ENCODE results near the gene PSRC1.
A peak's percentile ranks its signal among the peaks of the same experiment; 100 is the strongest.

Gene PSRC1

DNA sequence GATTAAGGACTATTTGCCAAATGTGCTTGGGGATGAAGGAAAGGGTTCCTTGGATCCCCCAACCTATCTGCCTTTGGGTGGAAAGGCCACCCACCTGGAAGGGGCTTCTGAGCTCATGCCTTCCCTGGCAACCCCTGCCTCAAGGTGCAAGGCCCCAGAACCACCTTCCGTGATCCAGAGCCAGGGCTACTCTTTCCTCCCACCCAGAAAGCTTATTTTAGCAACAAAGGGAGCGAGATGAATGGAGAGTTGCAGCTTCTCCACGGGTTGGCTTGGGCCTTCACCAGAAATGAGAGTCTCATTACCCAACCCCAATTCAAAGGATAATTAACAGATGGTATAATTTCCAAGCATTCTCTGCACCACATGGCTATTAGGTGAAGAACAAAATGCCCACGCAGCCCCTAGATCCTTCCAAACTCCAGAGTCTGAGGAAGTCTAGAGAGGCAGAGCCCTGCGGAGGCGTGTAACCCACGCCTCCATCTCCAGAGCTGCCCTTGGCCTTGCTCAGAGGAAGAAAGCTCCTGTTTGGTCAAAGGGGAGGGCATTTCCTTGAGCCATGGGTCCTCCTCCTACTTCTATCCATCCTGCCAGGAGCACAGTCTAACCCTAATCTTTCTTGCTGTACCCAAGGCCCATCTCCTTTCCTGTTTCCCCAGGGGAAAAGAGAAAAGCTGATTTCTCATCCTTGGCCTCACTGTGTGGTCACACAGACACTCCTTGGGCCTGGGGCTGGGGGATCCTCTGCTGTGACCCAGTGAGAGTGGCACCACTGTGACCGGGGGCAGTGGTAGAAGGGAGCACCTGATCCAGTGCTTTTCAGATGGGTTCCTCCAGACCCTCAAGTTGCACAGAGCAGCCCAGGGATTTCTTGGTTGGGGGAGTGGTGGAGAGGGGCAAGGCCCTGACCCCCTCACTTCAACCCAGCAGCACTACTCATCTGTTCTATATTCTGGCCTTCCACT lies 35.3 kb downstream of the PSRC1 start:
- DNase-seq (ENCODE audit: low spot score), result no peak

GRCh38 chr1:109246141-109246551 lies 36.8 kb downstream of the PSRC1 start:
- no peak for DNase-seq (ENCODE audit: low spot score)

- DNase-seq (ENCODE audit: low spot score), result no peak
These were observed 38.9 kb downstream of the PSRC1 start for GRCh38 chr1:109243860-109244552.

DNA sequence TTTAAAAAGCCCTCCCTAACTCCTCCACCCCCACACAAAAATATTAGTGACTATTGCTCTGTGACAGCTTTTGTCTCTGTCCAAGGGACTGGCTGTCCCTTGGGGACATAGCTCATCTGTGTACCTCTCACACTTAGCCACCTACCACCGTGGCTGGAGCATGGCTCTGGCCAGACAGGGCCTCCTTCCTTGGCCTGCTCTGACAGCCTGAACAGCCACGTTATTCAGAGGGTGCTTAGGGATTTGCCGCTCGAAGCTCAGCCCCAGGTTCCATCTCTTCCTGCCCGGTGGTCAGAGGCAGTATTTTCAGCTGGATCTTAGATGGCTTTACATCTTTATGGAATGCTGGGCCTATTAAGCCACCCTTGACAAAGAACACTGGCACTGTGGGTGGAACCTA lies 39.7 kb downstream of the PSRC1 start:
- no peak for DNase-seq (ENCODE audit: low spot score)

- DNase-seq (ENCODE audit: low spot score), result no peak
These were observed 40.6 kb downstream of the PSRC1 start for GRCh38 chr1:109242387-109242786.

- no peak for DNase-seq (ENCODE audit: low spot score)
These were observed 41.1 kb downstream of the PSRC1 start for GRCh38 chr1:109241841-109242345.

DNA sequence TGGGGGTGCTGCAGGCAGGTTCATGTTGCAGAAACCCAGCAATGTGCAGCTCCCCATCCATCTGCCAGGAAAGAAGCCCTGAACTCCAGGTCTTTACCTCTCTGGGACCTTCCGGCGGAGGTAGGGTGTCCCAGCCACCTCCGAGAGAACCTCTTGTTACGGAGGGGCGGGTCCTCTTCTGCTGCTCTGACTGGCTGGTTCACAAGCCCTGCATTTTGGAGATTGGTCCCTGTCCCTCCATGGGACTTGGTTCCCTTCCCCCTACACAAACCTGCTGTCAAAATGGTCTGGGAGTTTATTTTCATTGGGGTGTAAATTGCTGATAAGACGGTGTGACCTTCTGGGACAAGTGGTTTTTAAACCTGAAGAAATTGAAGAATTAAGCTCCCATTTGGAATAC lies 41.6 kb downstream of the PSRC1 start:
- DNase-seq (ENCODE audit: low spot score), result no peak

DNA sequence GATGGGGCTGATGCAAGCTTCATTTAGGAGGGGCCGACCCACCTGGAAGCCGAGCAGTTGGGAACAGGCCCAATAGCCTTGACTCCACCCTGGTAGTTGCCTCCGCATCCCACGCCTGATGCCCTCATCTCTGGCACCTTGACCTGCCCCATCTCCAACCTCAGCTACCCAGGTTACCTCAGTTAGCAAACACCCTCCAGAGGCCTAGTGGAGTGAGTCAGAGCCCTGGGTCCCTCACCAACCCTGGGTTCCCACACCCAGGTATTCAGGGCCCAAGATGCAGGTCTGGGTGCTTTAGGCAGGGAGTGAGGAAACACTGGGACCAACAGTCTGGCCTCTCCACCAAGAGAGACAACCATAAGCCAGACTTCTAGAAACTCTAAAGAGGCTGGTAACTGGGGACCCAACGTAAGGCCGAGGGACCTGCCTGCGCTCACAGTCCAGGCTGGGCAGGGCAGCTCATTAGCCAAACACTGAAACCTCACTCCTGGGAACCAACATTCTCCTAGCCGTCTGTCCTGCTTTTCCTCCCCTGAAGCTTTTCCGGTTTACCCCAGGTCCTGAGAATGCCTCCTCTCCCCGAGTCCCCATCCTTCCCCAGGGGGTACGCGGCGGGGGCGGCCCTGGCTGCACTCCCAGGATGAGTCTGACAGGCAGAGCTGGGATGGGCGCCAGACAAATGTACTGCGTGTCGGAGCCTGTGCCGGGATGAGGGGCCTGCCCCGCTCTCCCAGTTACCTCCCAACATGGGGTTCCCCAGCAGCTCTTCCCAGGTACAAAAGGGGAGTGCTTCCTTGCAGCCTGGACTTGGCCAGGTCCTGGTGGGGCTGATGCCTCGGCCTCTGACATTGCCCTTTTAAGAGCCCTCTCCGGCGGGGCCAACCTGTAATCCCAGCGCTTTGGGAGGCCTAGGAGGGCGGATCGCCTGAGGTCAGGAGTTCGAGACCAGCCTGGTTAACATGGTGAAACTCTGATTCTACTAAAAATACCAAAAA lies 42.5 kb downstream of the PSRC1 start:
- DNase-seq (ENCODE audit: low spot score), result peak; percentile 73

DNA sequence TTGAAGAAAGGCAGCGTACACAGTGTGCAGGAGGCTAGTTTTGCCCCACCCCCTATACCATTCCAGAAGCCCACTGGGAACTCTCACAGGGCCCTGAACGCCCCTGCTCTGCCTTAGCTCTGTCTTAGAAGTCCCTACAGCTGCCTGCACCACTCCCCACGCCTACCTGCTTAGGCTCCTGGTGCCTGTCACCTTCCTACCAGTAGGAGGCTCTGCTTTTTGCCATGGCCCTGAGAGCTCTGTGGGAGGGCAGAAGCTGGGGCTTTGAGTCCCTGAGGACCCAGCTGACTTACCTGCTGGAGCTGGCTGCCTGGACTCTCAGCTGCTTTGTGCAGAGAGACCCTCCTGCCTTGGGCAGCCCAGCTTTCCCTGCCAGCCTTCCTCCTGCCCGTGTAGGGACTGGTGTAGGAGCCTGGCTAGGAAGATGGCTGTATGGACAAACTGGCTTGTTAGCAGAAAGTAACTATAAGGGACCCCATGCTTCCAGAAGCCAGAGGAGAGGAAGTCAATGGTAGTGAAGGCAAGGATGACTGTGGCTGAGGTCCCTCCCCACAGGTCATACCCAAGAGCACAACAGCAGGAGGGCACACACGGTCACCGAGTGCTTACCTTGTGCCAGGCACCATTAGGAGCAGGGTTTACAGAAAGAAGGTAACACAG lies 43.4 kb downstream of the PSRC1 start:
- DNase-seq (ENCODE audit: low spot score), result no peak

DNA sequence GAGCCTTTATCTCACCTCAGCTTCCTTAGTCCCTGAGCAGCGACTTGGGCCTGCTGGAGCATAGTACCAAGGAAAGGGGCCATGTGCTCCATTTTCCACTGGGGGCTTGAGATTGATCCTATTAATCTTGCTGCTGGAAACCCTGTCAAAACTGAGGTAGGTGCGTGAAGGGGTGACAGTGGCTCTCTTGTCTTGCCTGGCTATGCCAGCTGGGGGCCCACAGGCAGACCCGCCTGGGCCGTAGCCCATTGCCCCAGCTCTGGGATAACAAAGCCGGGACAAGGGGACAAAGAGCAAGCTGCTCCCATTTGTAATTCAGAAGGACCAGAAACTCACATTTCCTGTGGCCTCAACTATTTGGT lies 43.9 kb downstream of the PSRC1 start:
- no peak for DNase-seq (ENCODE audit: low spot score)

- DNase-seq (ENCODE audit: low spot score), result no peak
These were observed 44.6 kb downstream of the PSRC1 start for GRCh38 chr1:109238382-109238781.

DNA sequence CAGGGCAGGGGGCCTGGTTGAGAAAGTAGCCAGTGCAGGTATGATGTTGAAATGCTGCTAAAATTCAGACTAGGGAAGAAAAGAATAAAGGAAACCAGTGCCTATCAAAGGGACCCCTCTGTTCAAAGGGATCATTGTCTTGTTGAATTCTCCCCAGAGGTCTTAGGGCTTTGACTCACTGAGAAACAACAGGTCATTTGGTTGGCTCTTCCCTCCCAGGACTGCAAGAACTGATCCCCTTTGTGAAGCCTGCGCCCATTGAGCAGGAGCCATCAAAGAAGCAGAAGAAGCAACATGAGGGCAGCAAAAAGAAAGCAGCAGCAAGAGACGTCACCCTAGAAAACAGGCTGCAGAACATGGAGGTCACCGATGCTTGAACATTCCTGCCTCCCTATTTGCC lies 45.4 kb downstream of the PSRC1 start:
- DNase-seq (ENCODE audit: low spot score), result no peak

- no peak for DNase-seq (ENCODE audit: low spot score)
These were observed 47.8 kb downstream of the PSRC1 start for GRCh38 chr1:109235137-109235536.

DNA sequence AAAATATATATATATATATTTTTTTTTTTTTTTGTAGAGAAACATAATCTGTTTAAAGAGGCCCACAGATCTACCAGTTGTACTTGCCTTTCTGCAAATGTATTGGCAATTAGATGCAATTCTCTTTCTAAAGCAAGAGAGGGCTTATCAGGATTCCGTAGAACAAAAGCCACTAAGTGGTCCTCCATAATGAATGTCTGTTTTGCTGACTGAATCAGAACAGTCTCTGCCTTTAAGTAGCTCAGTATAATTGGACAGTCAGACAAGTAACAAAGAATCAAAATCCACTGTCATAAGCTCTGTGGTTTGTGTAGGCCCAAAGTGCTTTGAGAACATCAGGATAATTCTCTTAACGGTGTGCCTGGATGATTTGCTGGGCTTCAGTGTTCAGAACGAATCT lies 51.9 kb downstream of the PSRC1 start:
- DNase-seq (ENCODE audit: low spot score), result no peak
